Smooth muscle cell of trachea (primary cell): Measurements from ENCODE around the gene SPPL2A. TPM values are rescaled to one million over a fixed set of nuclear protein-coding genes. Genes with fewer than 3 reads are reported as not detected.

Source experiments
- total RNA-seq: library from RNA; depleted of rRNA; stranded (reverse); fragments of >200 nt; gene quantifications from 2 replicates; pipeline ENCODE4 v1.2.1, GENCODE V29; 2014

SPPL2A gene, protein sequence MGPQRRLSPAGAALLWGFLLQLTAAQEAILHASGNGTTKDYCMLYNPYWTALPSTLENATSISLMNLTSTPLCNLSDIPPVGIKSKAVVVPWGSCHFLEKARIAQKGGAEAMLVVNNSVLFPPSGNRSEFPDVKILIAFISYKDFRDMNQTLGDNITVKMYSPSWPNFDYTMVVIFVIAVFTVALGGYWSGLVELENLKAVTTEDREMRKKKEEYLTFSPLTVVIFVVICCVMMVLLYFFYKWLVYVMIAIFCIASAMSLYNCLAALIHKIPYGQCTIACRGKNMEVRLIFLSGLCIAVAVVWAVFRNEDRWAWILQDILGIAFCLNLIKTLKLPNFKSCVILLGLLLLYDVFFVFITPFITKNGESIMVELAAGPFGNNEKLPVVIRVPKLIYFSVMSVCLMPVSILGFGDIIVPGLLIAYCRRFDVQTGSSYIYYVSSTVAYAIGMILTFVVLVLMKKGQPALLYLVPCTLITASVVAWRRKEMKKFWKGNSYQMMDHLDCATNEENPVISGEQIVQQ
- 88.1 and 94.3 TPM in 2 replicates for total RNA-seq

DNA sequence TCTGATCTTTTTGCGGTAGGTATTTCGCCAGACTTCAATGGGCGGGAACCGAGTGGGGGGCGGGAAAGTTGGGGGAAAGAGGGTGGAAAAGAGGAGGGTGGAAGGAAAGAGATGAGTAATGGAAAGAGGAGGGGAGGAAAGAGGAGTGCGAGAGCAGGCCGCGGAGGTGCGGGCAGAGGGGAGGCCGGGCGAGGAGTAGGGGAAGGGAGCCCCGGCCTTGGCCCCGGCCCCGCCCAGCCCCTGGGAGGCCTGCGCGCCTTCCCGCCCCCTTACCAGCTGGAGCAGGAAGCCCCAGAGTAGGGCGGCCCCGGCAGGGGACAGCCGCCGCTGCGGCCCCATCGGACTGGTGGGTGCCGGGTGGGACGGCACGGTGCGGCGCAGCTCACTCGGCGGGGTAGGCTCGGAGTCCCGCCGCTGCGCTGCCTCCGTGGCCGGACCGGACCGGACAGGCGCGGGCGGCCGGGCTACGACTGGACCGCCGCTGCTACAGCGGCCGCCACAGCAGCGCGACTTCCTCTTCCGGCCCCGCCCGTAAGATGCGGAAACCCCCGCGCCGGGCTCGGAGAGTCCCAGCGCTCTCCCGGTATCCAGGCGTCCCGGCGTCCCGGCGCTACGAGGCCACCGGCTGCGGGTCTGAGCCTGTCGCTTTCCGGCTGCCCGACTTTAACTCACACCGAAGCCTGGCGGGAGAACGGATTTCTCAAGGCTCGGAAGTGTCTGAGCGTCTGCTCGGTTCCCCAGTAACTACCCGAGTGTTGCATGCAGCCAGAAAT, at the start of gene SPPL2A:
Gene SPPL2A, minus strand, starts transcription at position 512 of the 773 bp plus-strand sequence. Its CDS starts 173 bp downstream, at position 339.

DNA sequence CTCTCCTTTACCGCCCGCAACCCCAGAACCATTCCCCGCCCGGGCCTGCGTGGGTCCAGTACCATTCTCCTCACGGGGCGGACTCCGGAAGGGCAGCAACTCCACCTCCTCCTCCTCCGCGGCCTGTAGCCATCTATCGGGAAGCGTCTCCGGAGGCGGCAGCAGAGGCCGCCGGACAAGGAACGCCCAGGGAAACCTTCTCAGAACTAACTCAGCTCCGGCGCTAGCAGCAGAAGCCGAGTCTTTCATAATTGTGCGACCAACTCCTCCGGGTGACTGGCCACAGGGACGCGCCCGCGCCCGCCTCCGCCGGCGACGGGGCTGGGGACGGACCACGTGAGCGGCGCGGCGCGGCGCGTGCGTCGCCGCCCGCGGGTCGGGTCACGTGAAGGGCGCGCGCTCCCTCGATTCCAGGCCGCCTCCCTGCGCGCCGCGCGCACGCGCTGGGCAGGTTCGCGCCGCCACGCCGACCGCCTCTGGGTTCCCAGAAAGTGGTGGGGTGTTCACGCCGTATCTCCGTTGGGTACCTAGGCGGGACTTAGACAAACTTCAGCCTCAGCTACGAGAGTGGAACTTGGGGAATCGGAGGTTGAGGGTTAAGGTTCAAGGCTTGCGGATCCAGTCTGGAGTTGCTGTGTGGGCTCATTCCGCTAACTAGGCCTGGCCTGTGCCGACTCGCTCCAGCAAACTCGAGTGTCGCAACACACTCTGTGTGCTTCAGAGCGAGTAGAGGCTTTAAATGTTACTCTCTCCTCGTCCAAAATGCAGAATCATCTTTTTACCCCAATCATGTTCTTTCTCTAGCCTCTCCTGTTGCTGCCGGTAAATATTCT, 78.8 kb downstream of the SPPL2A start, which contains the start of gene TRPM7:
Gene TRPM7, minus strand, starts transcription at position 329 of the 833 bp plus-strand sequence. Its CDS starts 264 bp downstream, at position 65.

Other genes starting within 250 kb of the SPPL2A start
- gene USP50, start 219.0 kb downstream of the SPPL2A start, total RNA-seq, result 0.29 TPM in 1 of 2 replicates, not detected in the other
- 66.8 and 67.6 TPM in 2 replicates for gene TRPM7, start 78.9 kb downstream of the SPPL2A start, total RNA-seq
- 10.3 and 15.7 TPM in 2 replicates for gene AP4E1, start 143.0 kb upstream of the SPPL2A start, total RNA-seq